Measurements from ENCODE around the gene TYK2. TPM values are rescaled to one million over a fixed set of nuclear protein-coding genes. Genes with fewer than 3 reads are reported as not detected.

TYK2 gene
- total and polyA plus RNA-seq, 9 of the 15 experiments (the other 6 are each of a cell fraction or from before 2014, with no cell fraction given) = 15.0 to 182 (median 85.9) TPM

GRCh38 chr19:10416380-10417257 lies 36.2 kb upstream of the TYK2 start (continued):
- TF ChIP-seq SMC3 (conservative IDR thresholded peaks at IDR 0.05; ENCODE audit: insufficient read depth, low read depth, low read length) = no peak
- TF ChIP-seq HDGF (IDR thresholded peaks at IDR 0.05) = no peak
- no peak for TF ChIP-seq ZNF140 (CRISPR knock-in tag; IDR thresholded peaks at IDR 0.05)
- peak; percentile 86; the same call in 1 of the 2 replicates for TF ChIP-seq FOXP1 (CRISPR knock-in tag; IDR thresholded peaks at IDR 0.05)
- no peak for TF ChIP-seq BDP1 (IDR thresholded peaks at IDR 0.05; ENCODE audit: insufficient read depth, insufficient read length)
- peak; percentile 93 for TF ChIP-seq JUNB (CRISPR knock-in tag; conservative IDR thresholded peaks at IDR 0.05)
- TF ChIP-seq ELF2 (CRISPR knock-in tag; IDR thresholded peaks at IDR 0.05) = no peak
- no peak for TF ChIP-seq NR2F6 (CRISPR knock-in tag; IDR thresholded peaks at IDR 0.05)
- no peak for TF ChIP-seq SP2 (IDR thresholded peaks at IDR 0.05; ENCODE audit: extremely low read depth, low read depth, low read length, poor library complexity, severe bottlenecking)
- no peak for TF ChIP-seq TAF15 (IDR thresholded peaks at IDR 0.05; ENCODE audit: low read depth, low read length)
- no peak for TF ChIP-seq TEAD2 (tag; IDR thresholded peaks at IDR 0.05)
- TF ChIP-seq SMARCB1 (IDR thresholded peaks at IDR 0.05; ENCODE audit: insufficient read length, low read depth) = no peak
- no peak for TF ChIP-seq XRCC4 (IDR thresholded peaks at IDR 0.05; ENCODE audit: extremely low read depth, insufficient read depth, insufficient read length)
- 0 out of 2 replicates have a peak, but pooled peaks have one; percentile 29 for TF ChIP-seq ZFP91 (CRISPR knock-in tag; IDR thresholded peaks at IDR 0.05)
- no peak for TF ChIP-seq CEBPZ (IDR thresholded peaks at IDR 0.05; ENCODE audit: borderline replicate concordance, low read depth, low read length)
- TF ChIP-seq PHB (CRISPR knock-in tag; IDR thresholded peaks at IDR 0.05) = no peak
- TF ChIP-seq L3MBTL2 (IDR thresholded peaks at IDR 0.05) = peak; percentile 75
- peak; percentile 91; the same call in 1 of the 2 replicates for TF ChIP-seq ATF2 (CRISPR knock-in tag; IDR thresholded peaks at IDR 0.05)
- TF ChIP-seq CBX8 (IDR thresholded peaks at IDR 0.05; ENCODE audit: borderline replicate concordance, extremely low read depth, low read depth, low read length, poor library complexity, severe bottlenecking) = no peak
- no peak for TF ChIP-seq HMG20A (CRISPR knock-in tag; conservative IDR thresholded peaks at IDR 0.05)
- TF ChIP-seq ZZZ3 (IDR thresholded peaks at IDR 0.05) = no peak

All from K562 (cell line).